ENCODE data around the gene ZNRF3. TPM values are rescaled to one million over a fixed set of nuclear protein-coding genes. Genes with fewer than 3 reads are reported as not detected.

The ZNRF3 gene
- total and polyA plus RNA-seq, 2 donors (not counting 1 experiment from before 2014, with no cell fraction given): 0.21 to 0.71 TPM

- ChIA-PET POLR2A (no interaction called here), CTCF (interaction anchor here (0.7 kb wide), 1 partner anchor 11 kb away, joined by 3 read pairs; no protein-coding TSS in a partner anchor)
Measured at GRCh38 chr22:28997342-28997741, 114.0 kb downstream of the ZNRF3 start.

GRCh38 chr22:28998681-28999080 is 115.3 kb downstream of the ZNRF3 start:
- TF ChIP-seq CTCF (IDR thresholded peaks at IDR 0.05) (no peak), EZH2 (IDR thresholded peaks at IDR 0.05; ENCODE audit: borderline replicate concordance, insufficient read depth, low read depth, low read length, poor library complexity, severe bottlenecking) (no peak)
- no peak for DNase-seq
- no peak overlapping the region for H3K4me2 ChIP-seq (replicated peaks; ENCODE audit: low read depth, low read length, poor library complexity, severe bottlenecking)
- no peaks in the 10 kb centered on the region for H3K4me1 Mint-ChIP-seq
- no peak overlapping the region for H3K9ac ChIP-seq (ENCODE audit: low read length)
- no peaks in the 10 kb centered on the region for H3K36me3 ChIP-seq (replicated peaks in 1 of 2; ENCODE audit: control extremely low read depth in 1 of 2, control insufficient read depth in 1 of 2, extremely low read depth in 1 of 2, insufficient read depth in 2 of 2, low read length in 1 of 2)
- H3K4me3 ChIP-seq (ENCODE audit: control extremely low read depth in 1 of 5, extremely low read depth in 1 of 5, insufficient read depth in 1 of 5, low read depth in 2 of 5, low read length in 4 of 5): no peak overlapping the region
- POLR2A ChIA-PET: interaction anchor here (0.6 kb wide), 1 partner anchor 295 kb away, joined by 4 read pairs; no protein-coding TSS in a partner anchor
- intact Hi-C loops (cut with micrococcal nuclease): no loop called here
- CTCF ChIA-PET: no interaction called here
- H3K9me3 Mint-ChIP-seq (ENCODE audit: insufficient read depth): no peaks in the 10 kb centered on the region
- no peaks in the 10 kb centered on the region for H3K79me2 ChIP-seq (ENCODE audit: control insufficient read depth, insufficient read depth, low read length)
- ATAC-seq (ENCODE audit: low read depth): no peak
- no peak overlapping the region for H3K27ac ChIP-seq (ENCODE audit: low read length in 2 of 2)
- H2AFZ ChIP-seq (ENCODE audit: insufficient read depth, low read depth, low read length, poor library complexity, severe bottlenecking): no peak overlapping the region
- H4K20me1 ChIP-seq (ENCODE audit: control insufficient read depth, insufficient read depth, low read length, poor library complexity, severe bottlenecking): no peaks in the 10 kb centered on the region
- no CpG with 5 or more reads among the region's 3 CpGs for WGBS (ENCODE audit: insufficient coverage)
- H3K4me1 ChIP-seq (ENCODE audit: control insufficient read depth in 2 of 2, insufficient read depth in 2 of 2, low read length in 2 of 2): no peaks in the 10 kb centered on the region
- peaks cover 0 to 3% (median 0%) of the 10 kb centered on the region in 3 donors for H3K9me3 ChIP-seq (ENCODE audit: control extremely low read depth in 1 of 3, control insufficient read depth in 2 of 3, insufficient read depth in 1 of 3, low read length in 2 of 3)
- no peak overlapping the region for H3K27ac Mint-ChIP-seq
- H3K4me3 Mint-ChIP-seq: no peak overlapping the region
- H3K27me3 ChIP-seq (replicated peaks in 1 of 4; ENCODE audit: control extremely low read depth in 1 of 4, control insufficient read depth in 3 of 4, insufficient read depth in 4 of 4, low read length in 3 of 4): no peaks in the 10 kb centered on the region
- peaks cover 8% of the 10 kb centered on the region for H3K27me3 Mint-ChIP-seq

More at GRCh38 chr22:28997342-28997741, 114.0 kb downstream of the ZNRF3 start:
- DNase-seq: no peak
- no peak overlapping the region for H3K9ac ChIP-seq (ENCODE audit: low read length)
- Mint-ChIP-seq H3K4me1 (no peaks in the 10 kb centered on the region), H3K27ac (no peak overlapping the region), H3K27me3 (peaks cover 8% of the 10 kb centered on the region), H3K9me3 (ENCODE audit: insufficient read depth) (no peaks in the 10 kb centered on the region), H3K4me3 (no peak overlapping the region)
- H4K20me1 ChIP-seq (ENCODE audit: control insufficient read depth, insufficient read depth, low read length, poor library complexity, severe bottlenecking): no peaks in the 10 kb centered on the region
- peaks cover 0 to 3% (median 0%) of the 10 kb centered on the region in 3 donors for H3K9me3 ChIP-seq (ENCODE audit: control extremely low read depth in 1 of 3, control insufficient read depth in 2 of 3, insufficient read depth in 1 of 3, low read length in 2 of 3)
- no peaks in the 10 kb centered on the region for H3K36me3 ChIP-seq (replicated peaks in 1 of 2; ENCODE audit: control extremely low read depth in 1 of 2, control insufficient read depth in 1 of 2, extremely low read depth in 1 of 2, insufficient read depth in 2 of 2, low read length in 1 of 2)
- H3K79me2 ChIP-seq (ENCODE audit: control insufficient read depth, insufficient read depth, low read length): no peaks in the 10 kb centered on the region
- H3K4me3 ChIP-seq (ENCODE audit: control extremely low read depth in 1 of 5, extremely low read depth in 1 of 5, insufficient read depth in 1 of 5, low read depth in 2 of 5, low read length in 4 of 5): no peak overlapping the region
- no peak overlapping the region for H3K4me2 ChIP-seq (replicated peaks; ENCODE audit: low read depth, low read length, poor library complexity, severe bottlenecking)
- no peak overlapping the region for H2AFZ ChIP-seq (ENCODE audit: insufficient read depth, low read depth, low read length, poor library complexity, severe bottlenecking)
- TF ChIP-seq EZH2 (IDR thresholded peaks at IDR 0.05; ENCODE audit: borderline replicate concordance, insufficient read depth, low read depth, low read length, poor library complexity, severe bottlenecking): no peak
- no peak for TF ChIP-seq CTCF (IDR thresholded peaks at IDR 0.05)
- intact Hi-C loops (cut with micrococcal nuclease): no loop called here
- no peaks in the 10 kb centered on the region for H3K27me3 ChIP-seq (replicated peaks in 1 of 4; ENCODE audit: control extremely low read depth in 1 of 4, control insufficient read depth in 3 of 4, insufficient read depth in 4 of 4, low read length in 3 of 4)
- 100% methylated on average over 1 of the region's 3 CpGs for WGBS (ENCODE audit: insufficient coverage)
- H3K4me1 ChIP-seq (ENCODE audit: control insufficient read depth in 2 of 2, insufficient read depth in 2 of 2, low read length in 2 of 2): no peaks in the 10 kb centered on the region
- no peak overlapping the region for H3K27ac ChIP-seq (ENCODE audit: low read length in 2 of 2)
- ATAC-seq (ENCODE audit: low read depth): no peak
